Transverse colon (tissue), 4 donors: ENCODE results near the gene HEBP1.

Source experiments
- EP300 ChIP-seq: sonication (generic); formaldehyde crosslinking; IDR thresholded peaks from one replicate; pipeline ENCODE4 v1.6.1; 2017; ENCODE audit warnings: antibody characterized with exemption, low read depth
- POLR2A ChIP-seq: fragments of 450-650 bp; IDR thresholded peaks from one replicate; pipeline ENCODE4 v1.6.1; 2016; ENCODE audit warnings: antibody characterized with exemption, mild to moderate bottlenecking, moderate library complexity
- POLR2AphosphoS5 ChIP-seq, 3 donors: sonication (generic); formaldehyde crosslinking; IDR thresholded peaks; one replicate each; pipeline ENCODE4 v1.6.1; 2016; ENCODE audit warnings: antibody characterized with exemption in 3 of 3
- TF ChIP-seq, protein P1 (sequence below), 5 experiments: fragments of 200-600 bp in 3 of 5; fragments of 450-650 bp in 2 of 5; sonication (generic) in 3 of 5; IDR thresholded peaks; 1 replicate in 2 of 5; 2 replicates in 3 of 5; pipeline ENCODE4 v1.5.1; 2016 to 2017; ENCODE audit warnings: antibody characterized with exemption in 5 of 5, inconsistent platforms in 3 of 5, mild to moderate bottlenecking in 2 of 5, moderate library complexity in 1 of 5

DNA sequence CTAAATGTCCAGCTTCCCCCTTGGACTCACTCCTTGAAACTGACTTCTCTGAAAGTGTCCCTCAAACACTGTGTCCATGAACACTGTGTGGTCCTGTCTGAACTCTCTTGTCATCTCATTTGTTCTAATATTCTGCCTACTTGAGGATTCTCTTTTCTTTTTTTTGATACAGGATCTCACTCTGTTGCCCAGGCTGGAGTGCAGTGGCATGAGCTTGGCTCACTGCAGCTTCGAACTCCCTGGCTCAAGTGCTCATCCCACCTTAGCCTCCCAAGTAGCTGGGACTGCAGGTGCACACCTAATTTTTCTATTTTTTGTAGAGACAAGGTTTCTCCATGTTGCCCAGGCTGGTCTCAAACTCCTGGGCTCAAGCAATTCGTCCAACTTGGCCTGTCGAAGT is 4.9 kb upstream of the HEBP1 start:
- TF ChIP-seq POLR2A (no peak), POLR2AphosphoS5 (IDR thresholded peaks at IDR 0.05) (no peak), EP300 (no peak)
- TF ChIP-seq, protein P1, sequence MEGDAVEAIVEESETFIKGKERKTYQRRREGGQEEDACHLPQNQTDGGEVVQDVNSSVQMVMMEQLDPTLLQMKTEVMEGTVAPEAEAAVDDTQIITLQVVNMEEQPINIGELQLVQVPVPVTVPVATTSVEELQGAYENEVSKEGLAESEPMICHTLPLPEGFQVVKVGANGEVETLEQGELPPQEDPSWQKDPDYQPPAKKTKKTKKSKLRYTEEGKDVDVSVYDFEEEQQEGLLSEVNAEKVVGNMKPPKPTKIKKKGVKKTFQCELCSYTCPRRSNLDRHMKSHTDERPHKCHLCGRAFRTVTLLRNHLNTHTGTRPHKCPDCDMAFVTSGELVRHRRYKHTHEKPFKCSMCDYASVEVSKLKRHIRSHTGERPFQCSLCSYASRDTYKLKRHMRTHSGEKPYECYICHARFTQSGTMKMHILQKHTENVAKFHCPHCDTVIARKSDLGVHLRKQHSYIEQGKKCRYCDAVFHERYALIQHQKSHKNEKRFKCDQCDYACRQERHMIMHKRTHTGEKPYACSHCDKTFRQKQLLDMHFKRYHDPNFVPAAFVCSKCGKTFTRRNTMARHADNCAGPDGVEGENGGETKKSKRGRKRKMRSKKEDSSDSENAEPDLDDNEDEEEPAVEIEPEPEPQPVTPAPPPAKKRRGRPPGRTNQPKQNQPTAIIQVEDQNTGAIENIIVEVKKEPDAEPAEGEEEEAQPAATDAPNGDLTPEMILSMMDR (IDR thresholded peaks at IDR 0.05) = no peak
